GM12878 (cell line): ENCODE measurements around the gene RBBP5. TPM values are rescaled to one million over a fixed set of nuclear protein-coding genes. Genes with fewer than 3 reads are reported as not detected.

Experiments
- ATF7 ChIP-seq: fragments of 450-650 bp; IDR thresholded peaks from 2 replicates; pipeline ENCODE4 v1.6.1; 2016; ENCODE audit warnings: low read depth, mild to moderate bottlenecking
- BRCA1 ChIP-seq: IDR thresholded peaks from 2 replicates; pipeline ENCODE4 v1.6.1; 2011; ENCODE audit warnings: low read depth, low read length, improper control_type of control experiment
- CREB1 ChIP-seq: IDR thresholded peaks from 2 replicates; pipeline ENCODE4 v1.6.1; 2012; ENCODE audit warnings: low read depth, mild to moderate bottlenecking, inconsistent platforms
- EED ChIP-seq: sonication (generic); IDR thresholded peaks from 2 replicates; pipeline ENCODE4 v1.6.1; 2016; ENCODE audit warnings: antibody characterized with exemption, low read depth
- ELK1 ChIP-seq: IDR thresholded peaks from 2 replicates; pipeline ENCODE4 v1.6.1; 2012; ENCODE audit warnings: low read depth, low read length, improper control_type of control experiment
- EZH2 ChIP-seq: IDR thresholded peaks from 2 replicates; pipeline ENCODE4 v1.6.1; 2012; ENCODE audit warnings: low read depth, mild to moderate bottlenecking, control low read depth, inconsistent platforms, low read length, borderline replicate concordance; ENCODE audit not compliant: control insufficient read depth
- GATAD2B ChIP-seq: fragments of 450-650 bp; conservative IDR thresholded peaks from 2 replicates; pipeline ENCODE4 v1.6.1; 2017; ENCODE audit warnings: low read depth, mild to moderate bottlenecking, moderate library complexity
- HDAC6 ChIP-seq: fragments of 200-600 bp; sonication (generic); IDR thresholded peaks from one replicate; pipeline ENCODE4 v1.8.0; 2017; ENCODE audit warnings: antibody characterized with exemption; ENCODE audit not compliant: unreplicated experiment
- JUND ChIP-seq: IDR thresholded peaks from 2 replicates; pipeline ENCODE4 v1.6.1; 2012; ENCODE audit warnings: low read depth, mild to moderate bottlenecking, low read length, improper control_type of control experiment, moderate library complexity
- MEF2B ChIP-seq: fragments of 450-650 bp; IDR thresholded peaks from 2 replicates; pipeline ENCODE4 v1.6.1; 2018; ENCODE audit warnings: mild to moderate bottlenecking, moderate library complexity; ENCODE audit not compliant: partially characterized antibody, poor library complexity, severe bottlenecking
- NBN ChIP-seq: fragments of 450-650 bp; IDR thresholded peaks from 2 replicates; pipeline ENCODE4 v1.6.1; 2016
- NFXL1 ChIP-seq: fragments of 450-650 bp; IDR thresholded peaks from 2 replicates; pipeline ENCODE4 v1.6.1; 2017; ENCODE audit warnings: antibody characterized with exemption, mild to moderate bottlenecking, borderline replicate concordance
- POLR2A ChIP-seq: IDR thresholded peaks from 2 replicates; pipeline ENCODE4 v1.6.1; 2011; ENCODE audit warnings: low read depth, mild to moderate bottlenecking, low read length
- POLR2AphosphoS2 ChIP-seq: IDR thresholded peaks from 2 replicates; pipeline ENCODE4 v1.6.1; 2011; ENCODE audit warnings: low read depth, mild to moderate bottlenecking, low read length, improper control_type of control experiment, moderate library complexity
- PRDM15 ChIP-seq: fragments of 450-650 bp; formaldehyde crosslinking; IDR thresholded peaks from 2 replicates; pipeline ENCODE4 v1.4.0; 2020; ENCODE audit warnings: mild to moderate bottlenecking, moderate library complexity
- SIN3A ChIP-seq: IDR thresholded peaks from 2 replicates; pipeline ENCODE4 v1.6.1; 2012; ENCODE audit warnings: low read depth, low read length, improper control_type of control experiment
- SKIL ChIP-seq: fragments of 450-650 bp; IDR thresholded peaks from 2 replicates; pipeline ENCODE4 v1.6.1; 2017; ENCODE audit warnings: mild to moderate bottlenecking, low read depth, inconsistent platforms; ENCODE audit not compliant: poor library complexity, severe bottlenecking
- SMAD1 ChIP-seq: fragments of 450-650 bp; IDR thresholded peaks from 2 replicates; pipeline ENCODE4 v1.6.1; 2018; ENCODE audit warnings: mild to moderate bottlenecking, low read depth; ENCODE audit not compliant: partially characterized antibody
- SPI1 ChIP-seq: IDR thresholded peaks from 2 replicates; pipeline ENCODE4 v1.6.1; 2011; ENCODE audit warnings: low read depth, mild to moderate bottlenecking, low read length, moderate library complexity, borderline replicate concordance; ENCODE audit not compliant: insufficient read depth
- STAT1 ChIP-seq: fragments of 450-650 bp; conservative IDR thresholded peaks from 2 replicates; pipeline ENCODE4 v1.6.1; 2014; ENCODE audit warnings: antibody characterized with exemption, mild to moderate bottlenecking
- TCF3 ChIP-seq: IDR thresholded peaks from 2 replicates; pipeline ENCODE4 v1.6.1; 2012; ENCODE audit warnings: low read depth, mild to moderate bottlenecking, low read length, borderline replicate concordance; ENCODE audit not compliant: insufficient read depth
- WRNIP1 ChIP-seq: IDR thresholded peaks from 2 replicates; pipeline ENCODE4 v1.6.1; 2011; ENCODE audit warnings: low read depth, low read length, improper control_type of control experiment, borderline replicate concordance
- YY1 ChIP-seq: IDR thresholded peaks from 2 replicates; pipeline ENCODE4 v1.6.1; 2011; ENCODE audit warnings: low read depth, mild to moderate bottlenecking, low read length
- ZNF207 ChIP-seq: fragments of 450-650 bp; IDR thresholded peaks from 2 replicates; pipeline ENCODE4 v1.6.1; 2014; ENCODE audit warnings: antibody characterized with exemption, mild to moderate bottlenecking, borderline replicate concordance
- ZNF24 ChIP-seq: fragments of 450-650 bp; IDR thresholded peaks from 2 replicates; pipeline ENCODE4 v1.6.1; 2017; ENCODE audit warnings: antibody characterized with exemption, mild to moderate bottlenecking
- polyA plus RNA-seq, 11 experiments: library from polyadenylated mRNA; depleted of rRNA in 4 of 11; unstranded in 6 of 11; stranded (reverse) in 5 of 11; fragments of >200 nt; fragmentation: Nextera tagmentation in 4 of 11; fragmentation: Illumina TruSeq in 1 of 11; extraction: Ambion mirVana in 4 of 11; extraction: Trizol in 1 of 11; gene quantifications; 1 replicate in 1 of 11; 2 replicates in 10 of 11; pipeline versions ENCODE4 v1.2.1 to v1.2.3, GENCODE V29; 2011 to 2016; ENCODE audit warnings: inconsistent platforms in 2 of 11, missing spikeins in 2 of 11, low read depth in 1 of 11
- total RNA-seq, 4 experiments: library from RNA; depleted of rRNA in 3 of 4; stranded (reverse); fragments of >200 nt in 3 of 4; fragmentation: Illumina TruSeq in 1 of 4; extraction: Trizol in 1 of 4; gene quantifications; 2 replicates each; pipeline versions ENCODE4 v1.2.1 to v1.2.3, GENCODE V29; 2013 to 2021

Gene RBBP5
- total and polyA plus RNA-seq, 10 of the 15 experiments (the other 5 are each of a cell fraction or from before 2014, with no cell fraction given), result 10.0 to 20.6 (median 14.8) TPM

- TF ChIP-seq PRDM15 (CRISPR knock-in tag) (no peak), ATF7 (peak; percentile 95), WRNIP1 (peak; percentile 100), POLR2AphosphoS2 (peak; percentile 93; the same call in 1 of the 2 replicates), SKIL (peak; percentile 93), ZNF207 (peak; percentile 100), ELK1 (peak; percentile 48; the same call in 1 of the 2 replicates), SPI1 (peak; percentile 80), SMAD1 (peak; percentile 60), EZH2 (no peak), TCF3 (peak; percentile 71; the same call in 1 of the 2 replicates), EED (peak; percentile 80), POLR2A (peak; percentile 99), YY1 (peak; percentile 93), JUND (no peak), HDAC6 (peak; percentile 36), STAT1 (peak; percentile 99), GATAD2B (peak; percentile 69), MEF2B (peak; percentile 69), SIN3A (peak; percentile 86), CREB1 (peak; percentile 89), NBN (peak; percentile 98), BRCA1 (no peak), ZNF24 (peak; percentile 86), NFXL1 (no peak)
These were observed at the start of gene RBBP5 (continued) for GRCh38 chr1:205121660-205122488.
